Activated CD4-positive, alpha-beta memory T cell treated with anti-CD3 and anti-CD28 coated beads for 36 hours (primary cell): ENCODE data around the gene ANKRD30A. TPM values are rescaled to one million over a fixed set of nuclear protein-coding genes. Genes with fewer than 3 reads are reported as not detected.

Experiments used
- CTCF ChIA-PET: fragments of 350-600 bp; sonication (Branson Sonifier 250); formaldehyde crosslinking; loops from one replicate; lab custom pipeline; 2021; ENCODE audit warnings: antibody characterized with exemption, inconsistent platforms; lab: Charles Lee
- POLR2A ChIA-PET: fragments of 350-600 bp; sonication (Branson Sonifier 250); formaldehyde crosslinking; loops from one replicate; lab custom pipeline; 2021; ENCODE audit warnings: antibody characterized with exemption; lab: Charles Lee
- DNase-seq: peaks from one replicate; pipeline ENCODE4 v3.0.0-alpha.2; 2020
- H3K27ac Mint-ChIP-seq: one replicate; pipeline ENCODE4 v1.8.0; 2021; ENCODE audit warnings: mixed read lengths
- H3K27me3 Mint-ChIP-seq: one replicate; pipeline ENCODE4 v1.8.0; 2021; ENCODE audit warnings: mixed read lengths
- H3K36me3 Mint-ChIP-seq: one replicate; pipeline ENCODE4 v1.8.0; 2021; ENCODE audit warnings: mixed read lengths
- H3K4me1 Mint-ChIP-seq: one replicate; pipeline ENCODE4 v1.8.0; 2021; ENCODE audit warnings: low read depth, mixed read lengths
- H3K4me3 Mint-ChIP-seq: one replicate; pipeline ENCODE4 v1.8.0; 2021; ENCODE audit warnings: mild to moderate bottlenecking, mixed read lengths
- H3K9me3 Mint-ChIP-seq: one replicate; pipeline ENCODE4 v1.8.0; 2021; ENCODE audit warnings: mixed read lengths
- intact Hi-C: fragments of 100-400 bp; cut with micrococcal nuclease; formaldehyde crosslinking; loops from one replicate; pipeline ENCODE4 v1.15.1; 2023
- total RNA-seq, 2 experiments: library from RNA; stranded (reverse); gene quantifications; one replicate each; pipeline ENCODE4 v1.2.3, GENCODE V29; 2021

The ANKRD30A gene
- total RNA-seq, 2 experiments from 2014 or later, result not detected

DNA sequence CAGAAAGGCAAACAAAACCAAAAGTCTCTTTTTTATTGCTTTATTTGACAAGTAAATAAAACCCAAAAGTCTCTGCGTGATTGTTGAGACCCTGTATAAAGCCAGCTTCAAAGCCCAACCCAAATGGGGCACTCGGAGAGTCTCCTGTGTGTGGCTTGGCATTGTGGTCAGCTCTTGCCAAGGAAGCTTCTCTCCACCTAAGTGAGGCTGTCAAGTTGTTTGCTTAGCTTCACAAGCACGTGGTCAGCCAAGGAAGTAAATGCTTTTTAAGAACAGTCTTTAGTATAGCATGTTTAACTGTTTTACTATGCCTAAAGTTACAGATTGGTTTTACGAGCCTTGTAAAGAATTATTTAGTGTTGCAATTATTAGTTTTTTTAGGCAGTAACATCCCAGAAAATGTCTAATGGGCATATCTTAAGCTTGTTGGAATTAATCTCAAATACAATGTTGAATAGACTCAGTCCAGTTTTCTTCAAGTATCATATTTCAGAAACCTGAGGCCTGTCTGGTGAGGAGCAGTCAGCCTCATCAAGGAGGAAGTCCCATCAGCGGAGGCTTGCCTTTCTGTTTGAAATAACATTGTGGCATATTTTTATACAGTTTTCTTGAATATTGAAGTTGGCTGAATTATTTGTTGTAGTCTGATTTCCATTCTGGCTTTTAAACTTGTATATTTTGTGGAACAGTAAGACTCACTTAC, 144.3 kb downstream of the ANKRD30A start:
- ChIA-PET CTCF (no interaction called here), POLR2A (no interaction called here)
- Mint-ChIP-seq H3K36me3 (no peaks in the 10 kb centered on the region), H3K4me3 (no peak overlapping the region), H3K27ac (no peak overlapping the region), H3K9me3 (peaks cover 10% of the 10 kb centered on the region), H3K27me3 (no peaks in the 10 kb centered on the region), H3K4me1 (no peaks in the 10 kb centered on the region)
- intact Hi-C loops, result no loop called here
- DNase-seq, result no peak

DNA sequence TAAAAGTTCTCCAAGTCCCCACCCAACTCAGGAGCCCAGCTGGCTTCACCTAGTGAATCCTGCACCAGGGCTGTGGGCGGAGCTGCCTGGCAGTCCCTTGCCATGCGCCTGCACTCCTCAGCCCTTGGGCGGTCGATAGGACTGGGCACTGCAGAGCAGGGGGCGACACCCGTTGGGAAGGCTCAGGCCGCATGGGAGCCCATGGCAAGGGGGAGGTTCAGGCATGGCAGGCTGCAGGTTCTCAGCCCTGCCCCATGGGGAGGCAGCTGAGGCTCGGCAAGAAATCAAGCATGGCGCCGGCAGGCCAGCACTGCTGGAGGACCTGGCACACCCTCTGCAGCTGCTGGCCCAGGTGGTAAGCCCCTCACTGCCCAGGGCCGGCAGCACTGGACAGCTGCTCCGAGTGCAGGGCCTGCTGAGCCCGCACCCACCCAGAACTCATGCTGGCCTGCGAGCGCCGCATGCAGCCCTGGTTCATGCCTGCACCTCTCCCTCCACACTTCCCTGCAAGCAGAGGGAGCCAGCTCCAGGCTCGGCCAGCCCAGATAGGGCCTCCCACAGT, 149.9 kb downstream of the ANKRD30A start:
- Mint-ChIP-seq H3K27me3 (no peaks in the 10 kb centered on the region), H3K27ac (no peak overlapping the region), H3K4me1 (no peaks in the 10 kb centered on the region), H3K36me3 (no peaks in the 10 kb centered on the region), H3K4me3 (no peak overlapping the region), H3K9me3 (peaks cover 19% of the 10 kb centered on the region)
- ChIA-PET CTCF (no interaction called here), POLR2A (no interaction called here)
- no peak for DNase-seq
- intact Hi-C loops, result no loop called here

DNA sequence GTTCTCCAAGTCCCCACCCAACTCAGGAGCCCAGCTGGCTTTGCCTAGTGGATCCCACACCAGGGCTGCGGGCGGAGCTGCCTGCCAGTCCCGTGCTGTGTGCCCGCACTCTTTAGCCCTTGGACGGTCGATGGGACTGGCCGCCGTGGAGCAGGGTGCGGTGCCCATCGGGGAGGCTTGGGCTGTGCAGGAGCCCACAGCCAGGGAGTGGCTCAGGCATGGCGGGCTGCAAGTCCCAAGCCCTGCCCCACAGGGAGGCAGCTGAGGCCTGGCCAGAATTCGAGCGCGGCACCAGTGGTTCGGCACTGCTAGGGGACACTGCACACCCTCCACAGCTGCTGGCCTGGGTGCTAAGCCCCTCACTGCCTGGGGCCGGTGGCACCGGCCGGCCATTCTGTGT, 159.7 kb downstream of the ANKRD30A start:
- no peak overlapping the region for H3K27ac Mint-ChIP-seq
- peaks cover 28% of the 10 kb centered on the region for H3K9me3 Mint-ChIP-seq
- intact Hi-C loops, result no loop called here
- no peaks in the 10 kb centered on the region for H3K36me3 Mint-ChIP-seq
- DNase-seq, result no peak
- no peaks in the 10 kb centered on the region for H3K4me1 Mint-ChIP-seq
- no peaks in the 10 kb centered on the region for H3K27me3 Mint-ChIP-seq
- CTCF ChIA-PET, result no interaction called here
- no peak overlapping the region for H3K4me3 Mint-ChIP-seq
- POLR2A ChIA-PET, result no interaction called here

DNA sequence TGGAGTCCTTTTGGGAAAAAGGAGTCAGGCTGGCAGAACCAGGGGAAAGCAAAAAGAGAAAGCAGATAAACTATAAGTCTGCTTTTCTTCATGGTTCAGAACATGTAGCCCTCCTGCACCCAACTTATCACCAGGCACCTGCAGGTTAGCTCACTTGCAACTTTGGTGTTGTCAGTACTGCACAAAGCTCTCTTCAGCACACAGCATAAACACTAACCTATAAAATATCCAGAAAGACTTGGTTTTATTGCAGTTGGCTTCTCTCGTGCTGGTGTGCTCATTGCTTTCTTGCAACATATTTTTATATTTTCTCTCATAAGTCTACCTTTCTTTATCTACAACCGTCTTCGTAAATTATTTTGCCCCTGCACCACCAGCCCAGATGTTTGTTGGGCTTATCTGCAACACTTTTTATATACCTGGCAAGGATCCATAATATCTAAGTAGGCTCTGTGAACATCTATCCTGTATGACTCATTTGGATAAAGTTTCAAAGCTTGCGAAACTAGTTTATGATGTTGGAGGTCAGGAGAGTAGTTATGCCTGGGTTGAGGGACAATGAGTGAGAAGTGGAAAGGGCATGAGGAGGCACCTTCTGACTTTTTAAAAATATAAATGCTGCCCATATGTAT, 164.6 kb downstream of the ANKRD30A start:
- H3K4me1 Mint-ChIP-seq, result no peaks in the 10 kb centered on the region
- ChIA-PET POLR2A (no interaction called here), CTCF (no interaction called here)
- DNase-seq, result no peak
- H3K27me3 Mint-ChIP-seq, result no peaks in the 10 kb centered on the region
- peaks cover 26% of the 10 kb centered on the region for H3K9me3 Mint-ChIP-seq
- no peak overlapping the region for H3K27ac Mint-ChIP-seq
- H3K36me3 Mint-ChIP-seq, result no peaks in the 10 kb centered on the region
- no peak overlapping the region for H3K4me3 Mint-ChIP-seq
- intact Hi-C loops, result no loop called here

DNA sequence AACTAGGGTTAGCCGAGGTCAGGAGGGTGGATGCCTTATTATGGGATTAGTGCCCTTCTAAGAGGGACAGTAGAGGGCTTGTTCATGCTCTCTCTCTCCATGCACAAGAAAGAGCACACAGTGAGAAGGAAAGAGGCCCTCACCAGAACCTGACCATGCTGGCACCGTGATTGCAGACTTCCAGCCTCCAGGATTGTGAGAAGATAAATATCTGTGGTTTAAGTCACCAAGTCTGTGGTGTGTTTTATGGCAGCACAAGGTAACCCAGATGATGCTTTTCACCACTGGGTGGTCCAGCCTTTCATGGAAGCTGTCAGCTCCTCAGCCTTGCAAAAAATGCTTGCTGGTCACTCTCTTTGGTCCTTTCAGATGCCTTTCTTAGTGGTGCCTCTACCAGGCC, 175.9 kb downstream of the ANKRD30A start:
- H3K9me3 Mint-ChIP-seq, result peaks cover 16% of the 10 kb centered on the region
- no peak for DNase-seq
- no peak overlapping the region for H3K4me3 Mint-ChIP-seq
- no peaks in the 10 kb centered on the region for H3K4me1 Mint-ChIP-seq
- H3K36me3 Mint-ChIP-seq, result no peaks in the 10 kb centered on the region
- CTCF ChIA-PET, result no interaction called here
- POLR2A ChIA-PET, result no interaction called here
- intact Hi-C loops, result no loop called here
- H3K27me3 Mint-ChIP-seq, result no peaks in the 10 kb centered on the region
- no peak overlapping the region for H3K27ac Mint-ChIP-seq

DNA sequence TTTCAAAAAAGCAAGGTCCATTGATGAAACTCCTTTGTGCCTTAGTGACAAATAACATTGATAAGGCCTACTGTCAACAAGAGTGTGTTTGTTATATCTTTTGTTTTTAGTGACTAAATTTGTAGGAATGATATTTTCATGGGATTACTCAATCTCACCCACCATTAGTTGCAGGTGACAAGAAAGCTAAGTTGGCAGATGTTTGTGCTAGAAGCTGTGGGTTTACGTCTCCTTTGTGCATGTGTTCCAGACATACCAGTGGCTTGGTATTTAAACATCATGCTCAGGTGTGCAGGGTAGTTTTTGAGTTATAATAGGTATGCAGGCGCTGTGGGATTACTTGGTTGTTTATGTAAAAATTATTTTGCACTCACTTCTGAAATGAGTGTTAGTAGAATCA, 178.6 kb downstream of the ANKRD30A start:
- intact Hi-C loops, result no loop called here
- H3K4me3 Mint-ChIP-seq, result no peak overlapping the region
- CTCF ChIA-PET, result no interaction called here

DNA sequence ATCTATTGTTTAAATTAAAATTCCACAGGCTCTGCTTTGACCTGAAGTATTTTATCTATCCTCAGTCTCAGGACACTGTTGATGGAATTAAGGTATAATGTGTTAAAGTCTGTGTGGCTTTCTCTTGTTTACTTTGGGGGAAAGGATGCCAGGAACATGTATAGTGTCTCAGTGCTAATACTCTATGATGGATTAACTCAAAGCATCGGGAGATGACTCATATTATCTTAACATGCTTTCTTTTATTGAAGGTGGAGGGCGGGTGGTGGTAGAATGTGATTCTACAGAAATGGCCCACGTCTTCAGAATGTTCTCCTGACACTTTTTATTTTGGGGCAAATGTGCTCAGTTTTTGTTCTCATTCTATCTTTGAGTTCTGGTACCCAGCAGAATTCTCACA, 189.0 kb downstream of the ANKRD30A start:
- Mint-ChIP-seq H3K36me3 (no peaks in the 10 kb centered on the region), H3K9me3 (peaks cover 14% of the 10 kb centered on the region), H3K4me3 (no peak overlapping the region), H3K4me1 (no peaks in the 10 kb centered on the region), H3K27ac (no peak overlapping the region), H3K27me3 (no peaks in the 10 kb centered on the region)
- intact Hi-C loops, result no loop called here
- ChIA-PET POLR2A (no interaction called here), CTCF (no interaction called here)
- DNase-seq, result no peak

More for the DNA sequence above, 178.6 kb downstream of the ANKRD30A start:
- Mint-ChIP-seq H3K27me3 (no peaks in the 10 kb centered on the region), H3K4me1 (no peaks in the 10 kb centered on the region), H3K36me3 (no peaks in the 10 kb centered on the region), H3K9me3 (peaks cover 26% of the 10 kb centered on the region), H3K27ac (no peak overlapping the region)
- POLR2A ChIA-PET, result no interaction called here
- no peak for DNase-seq

DNA sequence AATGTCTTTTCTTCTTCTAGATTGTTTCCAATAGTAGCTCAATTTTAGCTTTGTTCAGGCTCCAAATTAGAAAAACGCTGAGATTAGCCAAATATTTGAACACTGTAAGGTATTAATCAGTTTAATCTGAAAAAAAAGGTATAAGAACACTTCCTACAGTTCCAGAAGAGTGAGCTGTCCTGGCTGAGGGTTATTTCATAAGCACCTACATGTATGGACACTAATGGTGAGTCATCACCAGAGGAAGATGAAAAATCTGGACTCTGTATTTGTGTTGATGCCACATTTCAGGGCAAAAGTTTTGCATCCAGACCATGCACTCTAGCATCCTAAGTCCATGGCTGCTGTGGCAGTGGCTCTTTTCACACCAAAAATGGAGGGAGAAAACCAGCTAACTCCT, 189.5 kb downstream of the ANKRD30A start:
- Mint-ChIP-seq H3K27ac (no peak overlapping the region), H3K27me3 (no peaks in the 10 kb centered on the region), H3K4me3 (no peak overlapping the region), H3K4me1 (no peaks in the 10 kb centered on the region), H3K36me3 (no peaks in the 10 kb centered on the region), H3K9me3 (peaks cover 18% of the 10 kb centered on the region)
- POLR2A ChIA-PET, result no interaction called here
- CTCF ChIA-PET, result interaction anchor here (0.6 kb wide), 1 partner anchor 52 kb away, joined by 6 read pairs; no protein-coding TSS in a partner anchor
- DNase-seq, result no peak
- intact Hi-C loops, result no loop called here

DNA sequence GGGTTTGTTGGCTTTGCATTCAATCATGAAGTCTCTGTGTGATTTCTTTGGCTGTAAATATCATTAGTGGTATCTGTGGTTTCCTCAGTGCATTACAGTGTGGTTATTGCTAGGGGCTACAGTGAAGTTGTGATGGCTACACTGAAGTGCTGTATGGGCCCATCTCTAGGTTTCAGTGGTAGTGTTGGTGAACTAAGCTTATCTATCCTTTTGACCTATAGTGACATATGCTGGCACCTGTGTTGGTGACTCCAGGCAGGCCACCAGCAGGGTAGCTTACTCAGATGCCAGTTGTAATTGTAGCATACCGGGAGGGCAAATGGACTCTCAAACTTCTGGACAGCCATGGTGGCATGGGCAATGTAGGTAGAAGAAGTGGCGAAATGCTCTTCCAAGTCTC, 219.0 kb downstream of the ANKRD30A start:
- POLR2A ChIA-PET, result no interaction called here
- H3K4me3 Mint-ChIP-seq, result no peak overlapping the region
- H3K36me3 Mint-ChIP-seq, result no peaks in the 10 kb centered on the region
- CTCF ChIA-PET, result no interaction called here
- peaks cover 10% of the 10 kb centered on the region for H3K9me3 Mint-ChIP-seq
- H3K4me1 Mint-ChIP-seq, result no peaks in the 10 kb centered on the region
- no peak for DNase-seq
- intact Hi-C loops, result no loop called here
- no peak overlapping the region for H3K27ac Mint-ChIP-seq
- H3K27me3 Mint-ChIP-seq, result no peaks in the 10 kb centered on the region

DNA sequence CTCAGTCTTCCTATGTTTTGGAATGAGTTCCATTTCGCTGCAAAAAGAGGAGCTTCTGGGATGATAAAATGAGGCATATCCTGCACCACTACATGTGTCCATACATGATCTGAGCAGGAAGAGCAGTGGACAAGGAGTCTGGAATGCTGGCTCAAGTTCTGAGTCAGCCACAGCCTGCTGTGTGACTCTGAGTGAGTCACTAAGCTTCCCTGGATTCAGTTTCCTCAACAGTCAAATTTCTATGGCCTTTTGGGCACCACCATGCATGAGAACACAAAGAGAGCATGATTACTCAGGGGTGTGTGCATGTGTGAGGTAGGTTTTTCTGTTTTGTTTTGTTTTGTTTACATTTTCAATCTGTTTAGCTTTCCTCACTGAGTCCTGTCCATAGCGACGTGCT, 254.6 kb downstream of the ANKRD30A start:
- no peaks in the 10 kb centered on the region for H3K27me3 Mint-ChIP-seq
- no peak for DNase-seq
- no peaks in the 10 kb centered on the region for H3K4me1 Mint-ChIP-seq
- ChIA-PET CTCF (no interaction called here), POLR2A (no interaction called here)
- H3K9me3 Mint-ChIP-seq, result peaks cover 31% of the 10 kb centered on the region
- H3K4me3 Mint-ChIP-seq, result no peak overlapping the region
- no peak overlapping the region for H3K27ac Mint-ChIP-seq
- intact Hi-C loops, result no loop called here
- H3K36me3 Mint-ChIP-seq, result no peaks in the 10 kb centered on the region

DNA sequence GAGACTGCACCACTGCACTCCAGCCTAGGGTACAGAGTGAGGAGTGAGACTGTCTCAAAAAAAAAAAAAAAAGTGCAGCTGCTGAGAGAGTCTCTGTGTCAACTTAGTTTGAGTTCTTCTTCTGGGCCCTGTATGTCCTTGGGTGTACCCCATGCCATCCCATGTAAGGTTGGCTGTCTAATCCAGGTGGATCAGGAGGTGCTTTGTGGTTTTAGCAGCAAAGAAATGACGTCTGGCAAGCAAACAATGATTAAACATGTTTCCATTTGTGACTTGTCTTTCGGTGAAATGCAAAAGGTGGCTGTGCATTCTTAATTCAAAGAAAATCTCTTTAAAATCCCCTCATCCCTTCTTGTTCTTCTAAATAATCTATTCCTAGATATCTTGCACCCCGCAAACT, 255.9 kb downstream of the ANKRD30A start:
- POLR2A ChIA-PET, result no interaction called here
- H3K4me3 Mint-ChIP-seq, result no peak overlapping the region
- intact Hi-C loops, result no loop called here
- H3K36me3 Mint-ChIP-seq, result no peaks in the 10 kb centered on the region
- H3K27me3 Mint-ChIP-seq, result no peaks in the 10 kb centered on the region
- no peaks in the 10 kb centered on the region for H3K4me1 Mint-ChIP-seq
- CTCF ChIA-PET, result no interaction called here
- peaks cover 34% of the 10 kb centered on the region for H3K9me3 Mint-ChIP-seq
- DNase-seq, result no peak
- no peak overlapping the region for H3K27ac Mint-ChIP-seq

DNA sequence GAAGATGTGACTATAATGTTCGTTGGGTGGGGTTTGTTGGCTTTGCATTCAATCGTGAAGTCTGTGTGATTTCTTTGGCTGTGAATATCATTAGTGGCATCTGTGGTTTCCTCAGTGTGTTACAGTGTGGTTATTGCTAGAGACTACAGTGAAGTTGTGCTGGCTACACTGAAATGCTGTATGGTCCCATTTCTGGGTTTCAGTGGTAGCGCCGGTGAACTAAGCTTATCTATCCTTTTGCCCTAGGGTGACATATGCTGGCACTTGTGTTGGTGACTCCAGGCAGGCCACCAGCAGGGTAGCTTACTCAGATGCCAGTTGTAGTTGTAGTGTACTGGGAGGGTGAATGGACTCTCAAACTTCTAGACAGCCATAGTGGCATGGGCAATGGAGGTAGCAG, 259.5 kb downstream of the ANKRD30A start:
- no peaks in the 10 kb centered on the region for H3K27me3 Mint-ChIP-seq
- no peaks in the 10 kb centered on the region for H3K36me3 Mint-ChIP-seq
- POLR2A ChIA-PET, result no interaction called here

DNA sequence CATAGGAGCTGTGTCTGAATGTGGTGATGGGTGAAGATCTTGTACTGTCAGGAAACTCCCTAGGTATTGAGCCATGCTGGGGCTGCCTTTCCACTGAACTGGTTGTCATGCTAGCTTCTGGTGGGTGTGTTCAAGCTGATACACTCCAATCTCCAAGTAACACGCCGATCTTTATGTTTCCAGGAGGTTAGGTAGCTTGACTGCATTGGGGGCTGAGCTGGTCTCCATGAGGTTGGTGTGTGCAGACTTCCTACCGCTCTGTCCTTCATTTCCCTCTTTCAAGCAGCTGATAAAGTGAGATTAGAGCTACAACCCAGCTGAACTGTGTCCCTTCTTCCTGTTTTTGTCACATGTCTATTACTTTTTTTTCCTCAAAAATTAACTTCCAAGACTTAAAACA, 265.5 kb downstream of the ANKRD30A start:
- ChIA-PET POLR2A (no interaction called here), CTCF (no interaction called here)
- no peak overlapping the region for H3K27ac Mint-ChIP-seq
- H3K4me3 Mint-ChIP-seq, result no peak overlapping the region
- DNase-seq, result no peak
- no peaks in the 10 kb centered on the region for H3K36me3 Mint-ChIP-seq
- peaks cover 18% of the 10 kb centered on the region for H3K9me3 Mint-ChIP-seq
- no peaks in the 10 kb centered on the region for H3K27me3 Mint-ChIP-seq
- intact Hi-C loops, result no loop called here
- no peaks in the 10 kb centered on the region for H3K4me1 Mint-ChIP-seq

More for the DNA sequence above, 259.5 kb downstream of the ANKRD30A start:
- CTCF ChIA-PET, result no interaction called here
- Mint-ChIP-seq H3K4me3 (no peak overlapping the region), H3K9me3 (peaks cover 34% of the 10 kb centered on the region), H3K27ac (no peak overlapping the region), H3K4me1 (no peaks in the 10 kb centered on the region)
- intact Hi-C loops, result no loop called here
- DNase-seq, result no peak
